HepG2 (cell line): ENCODE measurements around the gene SLC7A11. TPM values are rescaled to one million over a fixed set of nuclear protein-coding genes. Genes with fewer than 3 reads are reported as not detected.

Experiments
- ATAC-seq: fragments of 200-7000 bp; cut with Tn5 transposase; 3 replicates; pipeline ENCODE4 v1.9.1; 2020; ENCODE audit warnings: mild to moderate bottlenecking, moderate library complexity
- BruUV-seq: library from RNA; stranded (reverse); fragments of 400-500 nt; replicated peaks from 2 replicates; lab custom pipeline; 2021; lab: Mats Ljungman, UMichigan
- CTCF ChIA-PET: fragments of 300-600 bp; formaldehyde crosslinking; extraction: SDS; loops from one replicate; lab custom pipeline; 2021; ENCODE audit warnings: low total read pairs, inconsistent platforms, low intra/inter-chr PET ratio; lab: Yijun Ruan, JAX
- POLR2A ChIA-PET: fragments of 350-600 bp; sonication (Branson Sonifier 250); formaldehyde crosslinking; loops from one replicate; lab custom pipeline; 2020; ENCODE audit warnings: antibody characterized with exemption, inconsistent platforms; lab: Yijun Ruan, JAX
- DNase-seq: peaks from one replicate; pipeline ENCODE4 v3.0.0-alpha.2; 2015; ENCODE audit warnings: low spot score
- FAIRE-seq: peaks from 3 replicates; lab custom pipeline; 2011; peaks lifted over from hg19 to GRCh38; lab: Jason Lieb, UNC
- H2AFZ ChIP-seq: one replicate; pipeline ENCODE4 v1.6.1; 2011; ENCODE audit warnings: low read length, inconsistent platforms
- H3K27ac ChIP-seq: fragments of 300-600 bp; 3 replicates; pipeline ENCODE4 v1.8.0; 2011; ENCODE audit warnings: mixed run types, mild to moderate bottlenecking, mixed read lengths, low read length, inconsistent platforms; ENCODE audit not compliant: insufficient read depth; ENCODE audit errors: extremely low read length
- H3K27me3 ChIP-seq, 2 experiments: fragments of 200-600 bp in 1 of 2; 2 replicates in 1 of 2; 3 replicates in 1 of 2; pipeline versions ENCODE4 v1.6.0 to v1.8.0; 2011; ENCODE audit warnings: low read length in 2 of 2, mild to moderate bottlenecking in 2 of 2, moderate library complexity in 2 of 2, inconsistent platforms in 1 of 2; ENCODE audit not compliant: insufficient read depth in 2 of 2, control insufficient read depth in 1 of 2
- H3K36me3 ChIP-seq, 2 experiments: fragments of 200-600 bp in 1 of 2; replicated peaks in 1 of 2; 2 replicates in 1 of 2; 3 replicates in 1 of 2; pipeline versions ENCODE4 v1.5.1 to v1.8.0; 2011; ENCODE audit warnings: low read length in 2 of 2, inconsistent platforms in 1 of 2; ENCODE audit not compliant: insufficient read depth in 2 of 2, control insufficient read depth in 1 of 2
- H3K4me1 ChIP-seq: 2 replicates; pipeline ENCODE4 v1.5.1; 2012; ENCODE audit warnings: low read length, inconsistent platforms; ENCODE audit not compliant: insufficient read depth
- H3K4me2 ChIP-seq: 2 replicates; pipeline ENCODE4 v1.6.0; 2011; ENCODE audit warnings: low read depth, low read length, inconsistent platforms
- H3K4me3 ChIP-seq, 3 experiments: fragments of 200-600 bp in 1 of 3; sonication (generic), shearing (Covaris generic) in 1 of 3; replicated peaks in 1 of 3; 2 replicates each; pipeline ENCODE4 v1.5.1; 2011 to 2016; ENCODE audit warnings: low read length in 3 of 3, inconsistent platforms in 2 of 3, low read depth in 2 of 3, mild to moderate bottlenecking in 2 of 3, control low read depth in 1 of 3, mixed read lengths in 1 of 3; ENCODE audit not compliant: insufficient read depth in 1 of 3
- H3K79me2 ChIP-seq: one replicate; pipeline ENCODE4 v1.6.1; 2011; ENCODE audit warnings: low read length, inconsistent platforms; ENCODE audit not compliant: insufficient read depth
- H3K9ac ChIP-seq: 2 replicates; pipeline ENCODE4 v1.6.0; 2011; ENCODE audit warnings: mild to moderate bottlenecking, low read depth, low read length, inconsistent platforms; ENCODE audit not compliant: insufficient read depth
- H3K9me3 ChIP-seq: 2 replicates; pipeline ENCODE4 v1.5.1; 2012; ENCODE audit warnings: mild to moderate bottlenecking, low read length
- H4K20me1 ChIP-seq: 2 replicates; pipeline ENCODE4 v1.6.0; 2011; ENCODE audit warnings: inconsistent platforms, mild to moderate bottlenecking, low read length, moderate library complexity; ENCODE audit not compliant: insufficient read depth
- CERS6 ChIP-seq: sonication (generic); formaldehyde crosslinking; IDR thresholded peaks from 2 replicates; pipeline ENCODE4 v1.5.0; 2020; ENCODE audit warnings: missing genetic modification reagents
- FOXP4 ChIP-seq: sonication (generic); formaldehyde crosslinking; IDR thresholded peaks from 2 replicates; pipeline ENCODE4 v1.4.0; 2020; ENCODE audit warnings: missing genetic modification reagents
- HIC2 ChIP-seq: sonication (generic); formaldehyde crosslinking; IDR thresholded peaks from 2 replicates; pipeline ENCODE4 v1.9.0; 2022; ENCODE audit warnings: low read depth, missing genetic modification reagents
- MYC ChIP-seq: sonication (generic); formaldehyde crosslinking; IDR thresholded peaks from 2 replicates; pipeline ENCODE4 v1.9.0; 2021; ENCODE audit warnings: missing genetic modification reagents, borderline replicate concordance
- SYNCRIP ChIP-seq: fragments of 200-400 bp; formaldehyde crosslinking; IDR thresholded peaks from 2 replicates; pipeline ENCODE4 v1.6.1; 2018; ENCODE audit warnings: mild to moderate bottlenecking, low read depth, low read length; ENCODE audit not compliant: insufficient read depth
- TCF7 ChIP-seq: sonication (generic); IDR thresholded peaks from 2 replicates; pipeline ENCODE4 v1.6.1; 2016; ENCODE audit warnings: antibody characterized with exemption, low read depth
- ZNF570 ChIP-seq: sonication (generic); formaldehyde crosslinking; IDR thresholded peaks from 2 replicates; pipeline ENCODE4 v1.4.0; 2020; ENCODE audit warnings: mild to moderate bottlenecking, missing genetic modification reagents, borderline replicate concordance
- ZNF768 ChIP-seq: sonication (generic); formaldehyde crosslinking; IDR thresholded peaks from 2 replicates; pipeline ENCODE4 v1.4.0; 2020; ENCODE audit warnings: missing genetic modification reagents
- WGBS: methylation state at CpG from one replicate; pipeline ENCODE4 v1.1.6; 2017; ENCODE audit warnings: low lambda C conversion rate; 5-methylcytosine and 5-hydroxymethylcytosine counted together
- in situ Hi-C: cut with HindIII; loops from 2 replicates; pipeline ENCODE4 v1.10.0; 2017; ENCODE audit warnings: low pct_unique_long_range_greater_than_20kb; ENCODE audit not compliant: extremely low pct_ligation_motif_present
- intact Hi-C: fragments of 100-400 bp; cut with micrococcal nuclease; formaldehyde crosslinking; loops from one replicate; pipeline ENCODE4 v1.10.0; 2022; ENCODE audit not compliant: unreplicated experiment
- polyA plus RNA-seq, 8 experiments: library from polyadenylated mRNA; depleted of rRNA in 3 of 8; stranded (reverse) in 7 of 8; unstranded in 1 of 8; fragments of >200 nt; fragmentation: Illumina TruSeq in 4 of 8; extraction: Trizol in 4 of 8; gene quantifications; 2 replicates each; pipeline versions ENCODE4 v1.2.1 to v1.2.3, GENCODE V29; 2011 to 2016; ENCODE audit warnings: low read depth in 4 of 8, missing spikeins in 1 of 8, mixed read lengths in 1 of 8; ENCODE audit not compliant: insufficient read depth in 1 of 8
- total RNA-seq, 5 experiments: library from RNA; depleted of rRNA; stranded (reverse); fragments of >200 nt; fragmentation: Illumina TruSeq; extraction: Trizol; gene quantifications; 2 replicates each; pipeline ENCODE4 v1.2.3, GENCODE V29; 2016; ENCODE audit warnings: low read depth in 1 of 5
- TF ChIP-seq, protein P1 (sequence below): sonication (generic); formaldehyde crosslinking; IDR thresholded peaks from 2 replicates; pipeline ENCODE4 v1.4.0; 2020; ENCODE audit warnings: mild to moderate bottlenecking, missing genetic modification reagents
- TF ChIP-seq, protein P2 (sequence below): sonication (generic); formaldehyde crosslinking; IDR thresholded peaks from 2 replicates; pipeline ENCODE4 v1.9.0; 2021; ENCODE audit warnings: missing genetic modification reagents, mild to moderate bottlenecking, borderline replicate concordance
- TF ChIP-seq, protein P3 (sequence below): sonication (generic); formaldehyde crosslinking; IDR thresholded peaks from 2 replicates; pipeline ENCODE4 v1.8.0; 2022; ENCODE audit warnings: missing genetic modification reagents, mild to moderate bottlenecking, inconsistent platforms, borderline replicate concordance

SLC7A11 gene
- total and polyA plus RNA-seq, 2 of the 13 experiments (the other 11 are each of a cell fraction or from before 2014, with no cell fraction given), result 15.7 to 17.5 TPM

GRCh38 chr4:138259271-138259670 lies 17.1 kb upstream of the SLC7A11 start:
- Histone ChIP-seq H4K20me1 (no peaks in the 10 kb centered on the region), H3K27me3 (peaks cover 0 to 1% of the 10 kb centered on the region in 2 experiments; a peak in 1 of 5 replicates), H3K4me1 (peaks cover 32% of the 10 kb centered on the region), H3K9ac (no peak overlapping the region), H3K27ac (no peak overlapping the region), H3K79me2 (no peaks in the 10 kb centered on the region), H3K4me3 (no peak overlapping the region), H2AFZ (no peak overlapping the region), H3K4me2 (no peak overlapping the region), H3K36me3 (no peaks in the 10 kb centered on the region), H3K9me3 (no peaks in the 10 kb centered on the region)
- FAIRE-seq (no peak), ATAC-seq (no peak), DNase-seq (no peak)
- BruUV-seq, result no TSS peak
- 38% methylated on average over 4 of the region's 4 CpGs for WGBS
- POLR2A ChIA-PET, result no interaction called here
- CTCF ChIA-PET, result no interaction called here
- in situ Hi-C loops, result no loop called here
- intact Hi-C loops, result no loop called here
- TF ChIP-seq ZNF768 (no peak), TCF7 (no peak), ZNF570 (CRISPR knock-in tag) (no peak), FOXP4 (CRISPR knock-in tag) (no peak), SYNCRIP (no peak), HIC2 (no peak), MYC (CRISPR knock-in tag) (no peak), CERS6 (CRISPR knock-in tag) (no peak)
- TF ChIP-seq, protein P1, sequence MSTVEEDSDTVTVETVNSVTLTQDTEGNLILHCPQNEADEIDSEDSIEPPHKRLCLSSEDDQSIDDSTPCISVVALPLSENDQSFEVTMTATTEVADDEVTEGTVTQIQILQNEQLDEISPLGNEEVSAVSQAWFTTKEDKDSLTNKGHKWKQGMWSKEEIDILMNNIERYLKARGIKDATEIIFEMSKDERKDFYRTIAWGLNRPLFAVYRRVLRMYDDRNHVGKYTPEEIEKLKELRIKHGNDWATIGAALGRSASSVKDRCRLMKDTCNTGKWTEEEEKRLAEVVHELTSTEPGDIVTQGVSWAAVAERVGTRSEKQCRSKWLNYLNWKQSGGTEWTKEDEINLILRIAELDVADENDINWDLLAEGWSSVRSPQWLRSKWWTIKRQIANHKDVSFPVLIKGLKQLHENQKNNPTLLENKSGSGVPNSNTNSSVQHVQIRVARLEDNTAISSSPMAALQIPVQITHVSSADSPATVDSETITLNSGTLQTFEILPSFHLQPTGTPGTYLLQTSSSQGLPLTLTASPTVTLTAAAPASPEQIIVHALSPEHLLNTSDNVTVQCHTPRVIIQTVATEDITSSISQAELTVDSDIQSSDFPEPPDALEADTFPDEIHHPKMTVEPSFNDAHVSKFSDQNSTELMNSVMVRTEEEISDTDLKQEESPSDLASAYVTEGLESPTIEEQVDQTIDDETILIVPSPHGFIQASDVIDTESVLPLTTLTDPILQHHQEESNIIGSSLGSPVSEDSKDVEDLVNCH, result no peak
- TF ChIP-seq, protein P2, sequence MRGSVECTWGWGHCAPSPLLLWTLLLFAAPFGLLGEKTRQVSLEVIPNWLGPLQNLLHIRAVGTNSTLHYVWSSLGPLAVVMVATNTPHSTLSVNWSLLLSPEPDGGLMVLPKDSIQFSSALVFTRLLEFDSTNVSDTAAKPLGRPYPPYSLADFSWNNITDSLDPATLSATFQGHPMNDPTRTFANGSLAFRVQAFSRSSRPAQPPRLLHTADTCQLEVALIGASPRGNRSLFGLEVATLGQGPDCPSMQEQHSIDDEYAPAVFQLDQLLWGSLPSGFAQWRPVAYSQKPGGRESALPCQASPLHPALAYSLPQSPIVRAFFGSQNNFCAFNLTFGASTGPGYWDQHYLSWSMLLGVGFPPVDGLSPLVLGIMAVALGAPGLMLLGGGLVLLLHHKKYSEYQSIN (CRISPR knock-in tag), result no peak
- TF ChIP-seq, protein P3, sequence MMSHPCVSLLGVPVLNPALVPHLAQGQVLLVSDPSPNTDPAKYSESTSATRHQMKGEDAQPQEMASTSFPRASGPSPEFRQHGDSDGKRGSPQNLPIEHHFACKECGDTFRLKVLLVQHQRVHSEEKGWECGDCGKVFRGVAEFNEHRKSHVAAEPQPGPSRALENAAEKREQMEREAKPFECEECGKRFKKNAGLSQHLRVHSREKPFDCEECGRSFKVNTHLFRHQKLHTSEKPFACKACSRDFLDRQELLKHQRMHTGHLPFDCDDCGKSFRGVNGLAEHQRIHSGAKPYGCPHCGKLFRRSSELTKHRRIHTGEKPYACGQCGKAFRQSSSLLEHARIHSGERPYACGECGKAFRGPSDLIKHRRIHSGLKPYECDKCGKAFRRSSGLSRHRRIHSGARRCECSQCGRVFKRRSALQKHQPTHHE, result no peak
